IPS DF 6.9 (cell line): ENCODE data around the gene PEX11A.

Experiments used
- DNase-seq: peaks from one replicate; pipeline ENCODE4 v3.0.0-alpha.2; 2013; ENCODE audit warnings: low read depth, low spot score
- H3K27ac ChIP-seq: one replicate; pipeline ENCODE4 v1.5.1; 2013; ENCODE audit warnings: low read length, control low read depth
- H3K27me3 ChIP-seq: 2 replicates; pipeline ENCODE4 v1.6.1; 2013; ENCODE audit warnings: mild to moderate bottlenecking, low read length; ENCODE audit not compliant: control insufficient read depth, insufficient read depth
- H3K36me3 ChIP-seq: 2 replicates; pipeline ENCODE4 v1.6.1; 2013; ENCODE audit warnings: low read length; ENCODE audit not compliant: control insufficient read depth, insufficient read depth
- H3K4me1 ChIP-seq: 2 replicates; pipeline ENCODE4 v1.6.1; 2013; ENCODE audit warnings: low read length; ENCODE audit not compliant: control insufficient read depth, insufficient read depth
- H3K4me3 ChIP-seq: 2 replicates; pipeline ENCODE4 v1.5.1; 2013; ENCODE audit warnings: mild to moderate bottlenecking, low read length
- H3K9me3 ChIP-seq: 2 replicates; pipeline ENCODE4 v1.6.1; 2013; ENCODE audit warnings: low read length, inconsistent platforms; ENCODE audit not compliant: control insufficient read depth, insufficient read depth
- WGBS: extraction: QIAGEN DNeasy Blood & Tissue Kit; methylation state at CpG from one replicate; pipeline ENCODE4 v1.1.7; 2013; ENCODE audit warnings: mixed read lengths, missing lambda C conversion rate; ENCODE audit not compliant: insufficient read length, insufficient coverage; 5-methylcytosine and 5-hydroxymethylcytosine counted together

Gene PEX11A

GRCh38 chr15:89690276-89691218 is at the start of gene PEX11A, which contains the start of gene WDR93:
Gene PEX11A, minus strand, starts transcription at chr15:89690754. Its CDS starts 122 bp downstream, at chr15:89690632.
Gene WDR93, plus strand, starts transcription at chr15:89690811. Its CDS starts 10,936 bp downstream, at chr15:89701747.
- H3K27ac ChIP-seq, result no peak within 1 kb of the TSS

GRCh38 chr15:89740137-89740536 is 49.6 kb upstream of the PEX11A start:
- Histone ChIP-seq H3K4me1 (no peaks in the 10 kb centered on the region), H3K27me3 (no peaks in the 10 kb centered on the region), H3K4me3 (no peak overlapping the region), H3K9me3 (no peaks in the 10 kb centered on the region), H3K36me3 (no peaks in the 10 kb centered on the region), H3K27ac (no peak overlapping the region)
- no CpG with 5 or more reads among the region's 8 CpGs for WGBS
- peak; percentile 70 for DNase-seq

More at GRCh38 chr15:89690276-89691218, at the start of gene PEX11A, which contains the start of gene WDR93:
- DNase-seq, result peak; percentile 83
- H3K9me3 ChIP-seq, result no peaks in the 10 kb centered on the region
- no peaks in the 10 kb centered on the region for H3K4me1 ChIP-seq
- H3K27me3 ChIP-seq, result no peaks in the 10 kb centered on the region
- no peaks in the 10 kb centered on the region for H3K36me3 ChIP-seq
- WGBS, result no CpG with 5 or more reads among the region's 60 CpGs
- peak within 1 kb of the TSS; percentile 69 for H3K4me3 ChIP-seq

GRCh38 chr15:89735773-89736172 is 45.2 kb upstream of the PEX11A start:
- H3K9me3 ChIP-seq, result no peaks in the 10 kb centered on the region
- no CpG with 5 or more reads among the region's 4 CpGs for WGBS
- H3K27me3 ChIP-seq, result no peaks in the 10 kb centered on the region
- H3K4me3 ChIP-seq, result no peak overlapping the region
- H3K4me1 ChIP-seq, result no peaks in the 10 kb centered on the region
- no peak for DNase-seq
- H3K36me3 ChIP-seq, result no peaks in the 10 kb centered on the region
- no peak overlapping the region for H3K27ac ChIP-seq

- H3K27ac ChIP-seq, result no peak overlapping the region
- no peaks in the 10 kb centered on the region for H3K4me1 ChIP-seq
- no peak for DNase-seq
- H3K4me3 ChIP-seq, result no peak overlapping the region
- H3K9me3 ChIP-seq, result no peaks in the 10 kb centered on the region
- H3K36me3 ChIP-seq, result no peaks in the 10 kb centered on the region
- no CpG with 5 or more reads among the region's 8 CpGs for WGBS
- H3K27me3 ChIP-seq, result no peaks in the 10 kb centered on the region
These were observed 42.1 kb upstream of the PEX11A start for GRCh38 chr15:89732451-89733172.

- H3K4me1 ChIP-seq, result no peaks in the 10 kb centered on the region
- no peak for DNase-seq
- no peaks in the 10 kb centered on the region for H3K27me3 ChIP-seq
- no peak overlapping the region for H3K4me3 ChIP-seq
- no CpG with 5 or more reads among the region's 5 CpGs for WGBS
- no peaks in the 10 kb centered on the region for H3K9me3 ChIP-seq
- no peak overlapping the region for H3K27ac ChIP-seq
- no peaks in the 10 kb centered on the region for H3K36me3 ChIP-seq
These were observed 40.7 kb upstream of the PEX11A start for GRCh38 chr15:89731275-89731674.

GRCh38 chr15:89728254-89728653 is 37.7 kb upstream of the PEX11A start:
- Histone ChIP-seq H3K27ac (no peak overlapping the region), H3K4me1 (no peaks in the 10 kb centered on the region), H3K36me3 (no peaks in the 10 kb centered on the region), H3K4me3 (no peak overlapping the region), H3K27me3 (no peaks in the 10 kb centered on the region), H3K9me3 (no peaks in the 10 kb centered on the region)
- no peak for DNase-seq
- no CpG with 5 or more reads among the region's 2 CpGs for WGBS

GRCh38 chr15:89725064-89725463 is 34.5 kb upstream of the PEX11A start:
- no CpG with 5 or more reads among the region's 1 CpG for WGBS
- Histone ChIP-seq H3K4me3 (no peak overlapping the region), H3K9me3 (no peaks in the 10 kb centered on the region; the same call in 1 of the 2 replicates)

GRCh38 chr15:89724621-89725020 is 34.1 kb upstream of the PEX11A start:
- DNase-seq, result no peak
- no peaks in the 10 kb centered on the region; the same call in 1 of the 2 replicates for H3K9me3 ChIP-seq
- WGBS, result no CpG with 5 or more reads among the region's 1 CpG
- H3K4me3 ChIP-seq, result no peak overlapping the region
- no peaks in the 10 kb centered on the region for H3K27me3 ChIP-seq
- H3K27ac ChIP-seq, result no peak overlapping the region
- no peaks in the 10 kb centered on the region for H3K36me3 ChIP-seq
- H3K4me1 ChIP-seq, result no peaks in the 10 kb centered on the region

More at GRCh38 chr15:89725064-89725463, 34.5 kb upstream of the PEX11A start:
- no peak for DNase-seq
- no peaks in the 10 kb centered on the region for H3K4me1 ChIP-seq
- H3K27ac ChIP-seq, result no peak overlapping the region
- no peaks in the 10 kb centered on the region for H3K36me3 ChIP-seq
- no peaks in the 10 kb centered on the region for H3K27me3 ChIP-seq

GRCh38 chr15:89723031-89723430 is 32.5 kb upstream of the PEX11A start:
- Histone ChIP-seq H3K4me1 (no peaks in the 10 kb centered on the region), H3K27ac (no peak overlapping the region), H3K36me3 (no peaks in the 10 kb centered on the region), H3K4me3 (no peak overlapping the region), H3K27me3 (no peaks in the 10 kb centered on the region), H3K9me3 (no peaks in the 10 kb centered on the region; the same call in 1 of the 2 replicates)
- WGBS, result no CpG with 5 or more reads among the region's 3 CpGs
- no peak for DNase-seq

- no peaks in the 10 kb centered on the region for H3K36me3 ChIP-seq
- no peak overlapping the region for H3K4me3 ChIP-seq
- H3K9me3 ChIP-seq, result no peaks in the 10 kb centered on the region
- no peak overlapping the region for H3K27ac ChIP-seq
- no peak for DNase-seq
- no peaks in the 10 kb centered on the region for H3K27me3 ChIP-seq
- WGBS, result no CpG with 5 or more reads among the region's 2 CpGs
- H3K4me1 ChIP-seq, result no peaks in the 10 kb centered on the region
These were observed 24.2 kb upstream of the PEX11A start for GRCh38 chr15:89714775-89715174.
